ENCODE data around the gene ZNF579.
"Not testable (repeated sequence)": the region's sequence is repeated elsewhere in the genome, so short reads cannot be mapped to it uniquely, and the experiment has no call there.

Gene ZNF579

GRCh38 chr19:55593096-55593772 lies 12.6 kb upstream of the ZNF579 start:
- H3K36me3 ChIP-seq (ENCODE audit: insufficient read depth, low read length), result no peaks in the 10 kb centered on the region
- no peaks in the 10 kb centered on the region for H3K9me3 ChIP-seq (ENCODE audit: control insufficient read depth, insufficient read depth, low read length)
- no peak overlapping the region for H3K9ac ChIP-seq (ENCODE audit: low read depth, low read length)
- H3K4me1 ChIP-seq (ENCODE audit: insufficient read depth, low read length), result peaks cover 14% of the 10 kb centered on the region; the same call in 1 of the 2 replicates

- Histone ChIP-seq H3K9me3 (ENCODE audit: control insufficient read depth, insufficient read depth, low read length) (no peaks in the 10 kb centered on the region), H3K4me1 (ENCODE audit: insufficient read depth, low read length) (peaks cover 13% of the 10 kb centered on the region; the same call in 1 of the 2 replicates), H3K36me3 (ENCODE audit: insufficient read depth, low read length) (no peaks in the 10 kb centered on the region), H3K9ac (ENCODE audit: low read depth, low read length) (no peak overlapping the region)
Measured at GRCh38 chr19:55592391-55593090, 11.9 kb upstream of the ZNF579 start.

GRCh38 chr19:55591555-55591954 lies 10.9 kb upstream of the ZNF579 start:
- Histone ChIP-seq H3K9ac (ENCODE audit: low read depth, low read length) (no peak overlapping the region), H3K4me1 (ENCODE audit: insufficient read depth, low read length) (peaks cover 13% of the 10 kb centered on the region; the same call in 1 of the 2 replicates), H3K36me3 (ENCODE audit: insufficient read depth, low read length) (no peaks in the 10 kb centered on the region), H3K9me3 (ENCODE audit: control insufficient read depth, insufficient read depth, low read length) (no peaks in the 10 kb centered on the region)

GRCh38 chr19:55590617-55591016 lies 10.0 kb upstream of the ZNF579 start:
- Histone ChIP-seq H3K9ac (ENCODE audit: low read depth, low read length) (no peak overlapping the region), H3K4me1 (ENCODE audit: insufficient read depth, low read length) (peaks cover 13% of the 10 kb centered on the region; the same call in 1 of the 2 replicates), H3K36me3 (ENCODE audit: insufficient read depth, low read length) (no peaks in the 10 kb centered on the region), H3K9me3 (ENCODE audit: control insufficient read depth, insufficient read depth, low read length) (no peaks in the 10 kb centered on the region)

- Histone ChIP-seq H3K4me1 (ENCODE audit: insufficient read depth, low read length) (peaks cover 13% of the 10 kb centered on the region; the same call in 1 of the 2 replicates), H3K9me3 (ENCODE audit: control insufficient read depth, insufficient read depth, low read length) (no peaks in the 10 kb centered on the region), H3K9ac (ENCODE audit: low read depth, low read length) (no peak overlapping the region; the same call in 1 of the 2 replicates), H3K36me3 (ENCODE audit: insufficient read depth, low read length) (no peaks in the 10 kb centered on the region)
Measured at GRCh38 chr19:55590109-55590508, 9.5 kb upstream of the ZNF579 start.

- Histone ChIP-seq H3K9me3 (ENCODE audit: control insufficient read depth, insufficient read depth, low read length) (no peaks in the 10 kb centered on the region), H3K4me1 (ENCODE audit: insufficient read depth, low read length) (peaks cover 13% of the 10 kb centered on the region; the same call in 1 of the 2 replicates), H3K36me3 (ENCODE audit: insufficient read depth, low read length) (no peaks in the 10 kb centered on the region), H3K9ac (ENCODE audit: low read depth, low read length) (no peak overlapping the region)
Measured at GRCh38 chr19:55588738-55589137, 8.1 kb upstream of the ZNF579 start.

GRCh38 chr19:55586976-55587668 lies 6.5 kb upstream of the ZNF579 start:
- Histone ChIP-seq H3K9me3 (ENCODE audit: control insufficient read depth, insufficient read depth, low read length) (no peaks in the 10 kb centered on the region), H3K4me1 (ENCODE audit: insufficient read depth, low read length) (peaks cover 13% of the 10 kb centered on the region; the same call in 1 of the 2 replicates), H3K9ac (ENCODE audit: low read depth, low read length) (peak overlapping the region; percentile 43; the same call in 1 of the 2 replicates), H3K36me3 (ENCODE audit: insufficient read depth, low read length) (no peaks in the 10 kb centered on the region)

- no peaks in the 10 kb centered on the region for H3K36me3 ChIP-seq (ENCODE audit: insufficient read depth, low read length)
- peak overlapping the region; percentile 43 for H3K9ac ChIP-seq (ENCODE audit: low read depth, low read length)
- 0 out of 2 replicates have a peak, but pooled peaks cover 7% of the 10 kb centered on the region for H3K4me1 ChIP-seq (ENCODE audit: insufficient read depth, low read length)
Measured at GRCh38 chr19:55585658-55586339, 5.2 kb upstream of the ZNF579 start.

GRCh38 chr19:55584871-55585270 lies 4.2 kb upstream of the ZNF579 start:
- H3K4me1 ChIP-seq (ENCODE audit: insufficient read depth, low read length), result 0 out of 2 replicates have a peak, but pooled peaks cover 2% of the 10 kb centered on the region
- no peaks in the 10 kb centered on the region for H3K36me3 ChIP-seq (ENCODE audit: insufficient read depth, low read length)
- H3K9me3 ChIP-seq (ENCODE audit: control insufficient read depth, insufficient read depth, low read length), result no peaks in the 10 kb centered on the region
- no peak overlapping the region for H3K9ac ChIP-seq (ENCODE audit: low read depth, low read length)

More at GRCh38 chr19:55585658-55586339, 5.2 kb upstream of the ZNF579 start:
- no peaks in the 10 kb centered on the region for H3K9me3 ChIP-seq (ENCODE audit: control insufficient read depth, insufficient read depth, low read length)

- H3K36me3 ChIP-seq (ENCODE audit: insufficient read depth, low read length); H3K9me3 ChIP-seq (ENCODE audit: control insufficient read depth, insufficient read depth, low read length); H3K4me1 ChIP-seq (ENCODE audit: insufficient read depth, low read length); H3K9ac ChIP-seq (ENCODE audit: low read depth, low read length): not testable (repeated sequence)
Measured at GRCh38 chr19:55583897-55584296, 3.2 kb upstream of the ZNF579 start.

- not testable (repeated sequence) for H3K36me3 ChIP-seq (ENCODE audit: insufficient read depth, low read length); H3K9ac ChIP-seq (ENCODE audit: low read depth, low read length); H3K4me1 ChIP-seq (ENCODE audit: insufficient read depth, low read length); H3K9me3 ChIP-seq (ENCODE audit: control insufficient read depth, insufficient read depth, low read length)
Measured at GRCh38 chr19:55582284-55582683, 1.6 kb upstream of the ZNF579 start.

GRCh38 chr19:55581823-55582223 lies 1.2 kb upstream of the ZNF579 start:
- Histone ChIP-seq H3K4me1 (ENCODE audit: insufficient read depth, low read length) (no peaks in the 10 kb centered on the region), H3K9me3 (ENCODE audit: control insufficient read depth, insufficient read depth, low read length) (no peaks in the 10 kb centered on the region), H3K9ac (ENCODE audit: low read depth, low read length) (no peak overlapping the region), H3K36me3 (ENCODE audit: insufficient read depth, low read length) (0 out of 2 replicates have a peak, but pooled peaks cover 5% of the 10 kb centered on the region)

- Histone ChIP-seq H3K36me3 (ENCODE audit: insufficient read depth, low read length) (0 out of 2 replicates have a peak, but pooled peaks cover 7% of the 10 kb centered on the region), H3K9me3 (ENCODE audit: control insufficient read depth, insufficient read depth, low read length) (no peaks in the 10 kb centered on the region), H3K9ac (ENCODE audit: low read depth, low read length) (peak overlapping the region; percentile 43; the same call in 1 of the 2 replicates), H3K4me1 (ENCODE audit: insufficient read depth, low read length) (no peaks in the 10 kb centered on the region)
Measured at GRCh38 chr19:55581145-55581822, 636 bp upstream of the ZNF579 start.
